ENCODE measurements around the gene SP140L. TPM values are rescaled to one million over a fixed set of nuclear protein-coding genes. Genes with fewer than 3 reads are reported as not detected.
"Not testable (repeated sequence)": the region's sequence is repeated elsewhere in the genome, so short reads cannot be mapped to it uniquely, and the experiment has no call there.

Gene SP140L
- total RNA-seq, 1 experiment from 2014 or later: 33.4 TPM

DNA sequence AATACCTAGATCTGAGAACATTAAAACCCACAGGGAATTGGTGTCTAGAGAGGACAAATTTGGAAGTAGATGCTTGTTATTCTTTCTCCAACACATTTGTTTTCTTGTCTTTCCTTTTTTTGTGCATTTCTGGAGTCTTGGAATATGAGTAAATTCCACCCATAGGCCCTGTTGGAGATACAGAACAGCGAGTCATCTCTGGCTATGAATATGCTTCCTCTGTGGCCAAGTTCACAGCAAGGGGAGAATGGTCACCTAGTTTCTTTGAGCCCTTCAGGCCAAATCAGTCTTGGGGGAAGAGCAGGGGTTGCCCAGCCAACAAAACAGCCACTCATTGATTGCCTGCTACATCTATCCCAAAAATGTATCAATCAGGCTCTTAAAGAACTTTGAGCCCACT, 31.3 kb downstream of the SP140L start:
- DNase-seq (ENCODE audit: extremely low read depth, low read depth): no peak

DNA sequence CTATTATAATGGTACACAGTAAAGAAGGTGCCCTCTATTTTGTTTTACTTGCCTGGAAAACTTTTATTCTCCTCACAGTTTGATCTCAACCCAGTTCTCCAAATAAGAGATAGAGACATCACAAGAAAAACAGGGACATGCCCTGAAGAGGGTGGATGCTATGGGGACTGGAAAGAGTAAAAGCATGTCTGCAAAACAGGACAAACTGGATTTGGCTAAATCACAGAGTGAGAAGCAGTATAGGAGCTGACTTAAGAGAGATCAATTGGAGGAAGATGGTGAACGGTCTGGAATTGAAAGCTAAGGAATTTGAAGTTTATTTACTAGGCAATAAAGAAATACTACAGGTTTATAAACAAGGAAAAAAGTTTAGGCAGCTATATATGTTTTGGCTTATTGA, 33.0 kb downstream of the SP140L start:
- no peak for DNase-seq (ENCODE audit: extremely low read depth, low read depth)

DNA sequence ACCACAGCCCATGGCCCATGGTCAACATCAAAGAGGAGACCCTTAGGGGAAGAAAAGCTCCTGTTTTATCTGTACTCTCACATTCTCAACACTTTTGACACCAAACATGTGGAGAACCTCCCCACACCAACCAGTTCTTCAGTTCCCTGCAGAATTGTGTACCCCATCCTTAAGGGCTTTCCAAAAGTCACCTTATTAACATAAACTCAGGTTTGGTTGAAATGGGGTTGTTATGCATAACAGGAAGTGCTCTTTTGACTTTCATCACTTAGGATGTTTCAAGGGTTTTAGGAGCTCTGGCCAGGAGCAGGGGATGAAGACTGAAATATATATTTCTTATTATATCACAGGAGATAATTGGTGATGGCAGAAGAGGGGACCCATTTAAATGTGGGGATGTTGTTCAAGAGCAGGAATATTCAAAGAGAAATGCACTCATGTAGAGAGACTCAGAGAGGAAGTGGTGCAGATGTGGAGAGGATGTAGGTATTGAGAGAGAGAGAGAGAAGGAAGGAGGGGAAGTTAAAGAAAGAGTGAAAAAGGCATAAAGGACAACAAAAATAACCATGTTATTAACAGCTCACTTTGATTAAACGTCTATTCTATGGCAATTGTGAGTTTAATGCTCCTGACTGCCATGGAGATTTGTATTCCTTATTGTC, 35.2 kb downstream of the SP140L start:
- DNase-seq (ENCODE audit: extremely low read depth, low read depth): no peak

DNA sequence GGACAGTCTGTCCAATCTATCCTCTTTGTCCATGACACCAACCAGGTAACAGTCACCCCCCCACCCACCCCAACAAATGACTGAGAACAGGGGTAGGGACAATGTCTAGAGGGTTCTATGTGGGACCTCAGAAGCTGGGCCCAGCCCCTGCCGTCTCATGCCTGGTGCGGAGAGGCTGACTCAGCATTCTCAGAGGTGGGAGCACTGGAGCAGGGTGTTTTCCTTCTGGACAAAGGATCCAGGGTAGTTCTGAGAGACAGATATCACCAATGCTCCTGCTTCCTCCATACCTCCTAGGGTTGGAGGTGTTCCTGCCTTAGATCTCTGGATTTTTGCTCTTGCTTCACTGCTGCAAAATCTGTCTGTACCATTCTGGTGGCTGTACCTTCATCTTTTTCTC, 55.1 kb downstream of the SP140L start:
- no peak for DNase-seq (ENCODE audit: extremely low read depth, low read depth)

DNA sequence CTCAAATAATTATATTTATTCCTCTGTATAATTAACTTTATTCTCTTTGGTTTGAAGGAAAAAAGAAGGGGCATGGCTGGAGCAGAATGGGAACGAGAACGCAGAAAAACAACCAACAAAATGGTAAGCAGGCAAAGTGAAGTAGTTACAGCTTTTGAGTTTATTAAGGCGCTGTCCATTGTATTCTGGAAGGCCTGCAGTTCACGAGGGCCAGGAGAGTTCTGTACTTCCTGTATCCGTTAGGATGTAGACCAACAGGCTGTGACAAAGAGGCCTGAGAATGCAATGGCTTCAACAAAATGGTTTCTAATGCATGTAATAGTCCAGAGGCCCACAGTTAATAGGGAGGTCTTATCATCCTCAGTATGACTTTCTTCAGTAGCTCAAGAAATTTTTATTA, 56.5 kb downstream of the SP140L start:
- no peak for DNase-seq (ENCODE audit: extremely low read depth, low read depth)

DNA sequence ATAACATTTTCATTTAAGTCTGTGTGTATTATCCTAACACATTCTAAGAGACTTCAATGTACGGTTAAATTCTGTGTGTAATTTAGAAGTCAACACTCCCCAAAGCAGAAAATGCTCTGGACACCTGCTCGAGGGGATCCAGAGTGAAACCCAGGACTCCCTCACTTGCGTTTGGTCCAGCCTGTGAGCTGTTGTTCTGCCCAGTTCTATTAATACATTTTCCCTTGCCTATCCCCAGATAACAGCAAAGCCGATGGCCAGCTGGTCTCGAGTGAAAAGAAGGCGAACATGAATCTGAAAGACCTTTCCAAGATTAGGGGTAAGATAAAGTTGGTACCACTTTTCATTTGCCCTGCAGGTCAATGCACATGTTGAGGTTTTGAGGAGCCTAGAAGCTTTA, 58.0 kb downstream of the SP140L start:
- no peak for DNase-seq (ENCODE audit: extremely low read depth, low read depth)

DNA sequence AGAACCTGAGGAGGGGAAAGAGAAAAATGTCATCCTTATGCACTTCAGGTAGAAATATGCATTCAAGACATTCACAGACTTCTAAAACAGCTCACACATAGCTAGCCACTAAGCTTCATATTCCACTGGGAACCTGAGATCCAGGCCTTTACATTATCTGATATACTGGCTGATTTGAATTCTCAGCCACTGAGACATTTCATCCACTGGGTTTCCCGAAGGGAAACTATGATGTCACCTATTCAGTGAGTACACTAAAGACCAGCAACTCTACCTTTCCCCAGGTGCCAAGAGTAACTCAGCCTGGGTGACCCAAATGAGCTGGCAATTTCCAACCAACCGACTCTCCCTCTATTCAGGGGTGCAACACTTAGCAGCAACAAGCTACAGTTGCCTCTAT, 67.3 kb downstream of the SP140L start:
- DNase-seq (ENCODE audit: extremely low read depth, low read depth): no peak

DNA sequence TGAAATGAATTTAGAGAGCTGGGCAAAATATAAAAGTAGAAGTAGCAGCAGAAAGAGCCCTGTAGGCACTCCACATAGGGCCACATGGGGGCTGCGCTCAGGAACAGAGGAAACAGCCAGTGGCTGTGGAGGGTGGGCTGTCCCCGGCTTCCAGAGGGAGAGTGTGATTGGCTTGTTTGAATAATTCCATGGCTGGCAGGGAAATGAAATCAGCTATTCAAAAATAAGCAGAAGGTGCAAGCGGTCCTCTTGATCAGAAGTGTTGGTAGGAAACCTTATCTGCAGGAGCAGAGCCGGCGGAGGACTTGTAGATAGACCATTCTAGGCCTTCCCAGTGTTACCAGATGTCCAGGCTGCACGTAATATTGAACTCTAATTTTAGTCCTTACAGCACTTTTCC, 71.7 kb downstream of the SP140L start:
- DNase-seq (ENCODE audit: extremely low read depth, low read depth): not testable (repeated sequence)

DNA sequence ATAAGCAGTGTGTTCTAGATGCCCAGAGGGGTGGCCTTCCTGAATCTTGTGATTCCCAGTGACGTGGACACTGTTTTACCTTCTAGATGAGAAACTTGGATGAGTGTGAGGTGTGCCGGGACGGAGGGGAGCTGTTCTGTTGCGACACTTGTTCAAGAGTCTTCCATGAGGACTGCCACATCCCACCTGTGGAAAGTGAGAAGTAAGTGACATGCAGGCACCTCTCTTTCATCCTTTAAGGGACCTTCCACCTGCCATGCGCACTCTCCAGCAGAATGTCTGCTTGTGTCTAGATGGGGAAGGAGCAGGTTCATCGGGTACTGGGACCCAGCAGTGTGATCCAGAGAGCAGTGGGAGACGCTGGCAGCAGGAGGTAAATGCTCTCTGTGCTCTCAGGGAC, 73.0 kb downstream of the SP140L start:
- no peak for DNase-seq (ENCODE audit: extremely low read depth, low read depth)

DNA sequence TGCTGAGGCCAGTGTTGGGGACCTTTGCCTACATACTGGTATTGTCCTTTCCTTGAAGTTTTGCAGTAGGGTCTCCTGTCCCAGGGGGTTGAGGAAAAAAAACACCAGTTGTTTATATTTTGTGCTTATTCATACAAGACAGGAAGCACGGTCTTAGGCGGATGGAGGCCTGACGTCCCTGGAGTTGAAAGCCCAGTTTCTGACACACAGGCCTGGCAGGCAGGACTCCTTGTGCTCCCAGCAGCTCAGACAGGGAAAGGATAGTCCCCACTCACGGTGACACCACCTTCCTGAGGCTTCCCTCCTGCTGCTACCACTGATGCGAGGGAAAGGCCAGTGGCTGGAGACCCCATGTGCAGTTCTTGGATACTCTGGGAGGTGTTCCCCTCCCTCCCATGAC, 73.5 kb downstream of the SP140L start:
- no peak for DNase-seq (ENCODE audit: extremely low read depth, low read depth)

DNA sequence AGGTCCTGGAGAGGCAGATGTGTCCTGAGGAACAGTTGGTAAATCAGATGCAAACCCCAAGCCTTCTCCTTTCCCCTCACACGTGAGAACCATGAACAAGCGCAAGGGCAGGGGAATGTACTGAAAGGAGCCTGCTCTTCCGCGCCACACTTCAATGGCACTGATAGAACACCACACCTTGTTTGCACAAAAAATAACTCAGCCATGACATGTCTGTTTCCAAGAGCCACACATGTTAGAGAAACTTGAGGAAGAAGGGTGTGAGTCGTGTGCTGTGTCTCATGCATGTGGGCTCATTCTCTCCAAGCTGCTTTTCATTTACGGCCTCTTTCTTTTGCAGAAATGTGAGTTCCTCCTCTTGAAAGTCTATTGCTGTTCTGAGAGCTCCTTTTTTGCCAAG, 74.0 kb downstream of the SP140L start:
- DNase-seq (ENCODE audit: extremely low read depth, low read depth): not testable (repeated sequence)

DNA sequence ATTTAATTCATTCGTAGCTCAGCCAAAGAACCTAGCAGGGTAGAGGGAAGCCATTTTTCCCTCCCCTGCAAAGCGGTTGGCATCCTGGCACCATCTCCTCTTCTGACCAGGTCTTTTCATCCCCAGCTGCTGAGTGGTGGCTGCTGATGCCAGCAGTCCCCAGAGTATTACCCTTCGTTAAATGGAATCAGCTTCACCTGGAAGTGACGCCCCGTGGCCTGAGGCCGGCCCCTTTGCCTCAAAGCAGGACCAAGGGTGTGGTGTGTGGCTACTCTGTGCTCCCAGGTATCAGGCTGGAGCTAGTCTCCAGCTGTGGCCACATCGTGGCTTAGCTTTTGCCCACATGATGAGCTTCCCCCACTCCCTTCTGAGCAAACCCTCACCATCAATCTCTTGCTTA, 76.8 kb downstream of the SP140L start:
- DNase-seq (ENCODE audit: extremely low read depth, low read depth): no peak

DNA sequence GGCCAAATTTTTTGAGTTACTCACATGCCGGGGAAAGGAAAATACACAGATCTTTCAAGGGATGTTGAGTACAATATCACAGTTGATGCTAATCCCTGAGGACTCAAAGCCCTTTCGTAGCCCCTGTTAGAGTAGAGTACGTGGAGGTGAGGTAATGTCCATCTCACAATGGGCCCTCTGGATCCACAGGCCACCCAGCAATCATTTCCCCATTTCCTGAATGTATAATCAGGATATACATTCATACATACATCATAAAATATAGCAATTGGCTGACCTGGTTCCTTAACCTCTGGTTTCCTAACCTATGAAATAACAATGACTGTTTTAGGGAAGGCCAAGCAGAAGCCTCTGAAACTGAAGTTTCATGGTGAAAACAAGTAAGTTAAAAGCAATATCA, 78.8 kb downstream of the SP140L start:
- no peak for DNase-seq (ENCODE audit: extremely low read depth, low read depth)

DNA sequence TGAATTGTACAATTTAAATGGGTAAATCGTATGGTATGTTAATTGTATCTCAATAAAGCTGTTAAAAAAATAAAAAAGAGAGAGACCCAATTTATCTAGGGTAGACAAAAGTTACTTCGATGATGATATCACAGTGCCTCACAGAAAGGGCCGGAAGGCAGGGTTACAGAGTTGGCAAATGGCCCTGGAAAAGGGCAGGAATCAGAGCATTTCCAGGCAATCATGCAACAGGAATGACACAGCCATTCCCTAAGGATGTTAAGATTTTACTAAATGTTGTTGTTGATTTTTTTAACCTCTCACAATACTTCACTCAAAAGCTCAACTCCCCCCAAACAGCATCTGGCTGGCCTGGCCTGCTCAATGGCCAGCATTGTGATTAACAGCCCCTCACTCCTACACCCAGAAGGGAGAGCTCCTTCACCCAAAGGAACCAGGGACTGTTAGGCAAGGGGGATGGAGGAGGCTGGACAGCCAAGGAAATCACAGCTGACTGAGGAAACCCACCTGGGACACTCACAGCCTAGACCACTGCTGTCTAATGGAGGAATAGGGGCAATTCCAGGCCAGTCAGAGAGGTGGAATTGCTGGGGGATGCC, 81.3 kb downstream of the SP140L start:
- no peak for DNase-seq (ENCODE audit: extremely low read depth, low read depth)

DNA sequence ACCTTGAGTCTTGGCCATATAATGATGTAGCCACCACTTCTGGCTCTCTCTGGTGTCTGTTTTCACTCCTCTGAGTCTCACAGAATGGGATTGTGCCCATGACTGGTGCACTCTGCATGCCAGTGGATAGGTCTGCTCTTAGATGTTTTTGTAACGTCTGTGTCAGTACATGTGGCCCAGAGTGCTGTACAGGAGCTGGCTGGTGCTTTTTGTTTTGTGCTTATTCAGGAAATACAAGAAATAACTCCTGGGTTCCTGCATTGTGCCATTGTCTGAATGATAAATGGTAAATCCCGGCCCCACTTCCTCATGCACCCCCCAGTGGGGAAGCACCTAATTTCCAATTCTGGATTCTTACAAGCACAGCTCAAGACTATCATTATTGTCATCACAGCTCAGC, 82.3 kb downstream of the SP140L start:
- not testable (repeated sequence) for DNase-seq (ENCODE audit: extremely low read depth, low read depth)

DNA sequence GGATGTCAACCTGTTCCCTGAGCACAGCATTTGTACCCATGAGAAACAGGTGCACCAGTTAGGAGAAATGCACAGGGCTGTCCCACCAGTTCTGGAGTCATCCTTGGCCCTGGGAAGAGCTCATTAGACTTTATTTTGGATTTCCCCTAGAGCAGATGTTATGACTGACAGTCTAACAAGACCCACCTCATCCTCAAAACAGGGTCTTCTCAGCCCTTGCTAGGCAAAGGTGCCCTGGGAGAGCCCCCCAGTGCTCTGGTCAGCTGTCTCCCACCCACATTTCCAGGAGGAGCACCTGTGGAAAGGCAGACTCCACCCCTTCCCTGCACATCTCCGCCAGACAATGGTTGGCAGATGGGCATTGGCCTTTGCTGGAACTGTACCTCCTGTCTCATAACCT, 83.3 kb downstream of the SP140L start:
- no peak for DNase-seq (ENCODE audit: extremely low read depth, low read depth)

DNA sequence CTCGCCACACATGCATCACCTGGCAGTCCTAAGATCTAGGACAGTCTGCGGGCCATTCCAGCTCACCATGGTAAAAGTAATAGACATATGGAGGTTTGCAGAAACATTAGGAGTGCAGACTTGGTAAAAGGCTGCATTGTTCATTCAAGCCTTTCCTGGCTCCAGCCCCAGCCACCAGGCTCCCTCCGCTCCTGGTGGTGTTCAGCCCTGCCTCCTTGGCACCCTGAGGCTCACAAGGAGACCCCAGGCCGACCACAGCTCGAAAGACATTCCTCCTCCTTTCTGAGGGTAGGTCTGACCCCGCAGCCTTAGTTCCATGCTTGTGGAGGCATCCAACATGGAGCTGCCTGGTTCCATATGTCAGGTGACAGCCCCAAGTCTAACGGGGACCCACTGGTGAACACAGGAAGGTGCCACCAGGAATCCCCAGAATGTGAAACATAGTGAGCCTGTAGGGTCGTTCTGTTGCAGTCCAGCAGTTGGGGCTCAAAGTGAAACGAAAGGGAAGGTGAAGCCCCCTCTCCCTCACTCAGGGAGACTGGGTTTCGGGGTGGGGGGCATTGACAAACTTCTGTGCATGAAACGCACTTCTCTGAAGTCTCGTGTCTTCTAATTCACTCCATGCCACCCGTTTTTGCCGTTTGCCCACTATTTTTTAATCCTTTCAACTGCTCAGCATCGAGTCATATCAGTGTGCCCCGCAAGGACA, 84.0 kb downstream of the SP140L start:
- no peak for DNase-seq (ENCODE audit: extremely low read depth, low read depth)

DNA sequence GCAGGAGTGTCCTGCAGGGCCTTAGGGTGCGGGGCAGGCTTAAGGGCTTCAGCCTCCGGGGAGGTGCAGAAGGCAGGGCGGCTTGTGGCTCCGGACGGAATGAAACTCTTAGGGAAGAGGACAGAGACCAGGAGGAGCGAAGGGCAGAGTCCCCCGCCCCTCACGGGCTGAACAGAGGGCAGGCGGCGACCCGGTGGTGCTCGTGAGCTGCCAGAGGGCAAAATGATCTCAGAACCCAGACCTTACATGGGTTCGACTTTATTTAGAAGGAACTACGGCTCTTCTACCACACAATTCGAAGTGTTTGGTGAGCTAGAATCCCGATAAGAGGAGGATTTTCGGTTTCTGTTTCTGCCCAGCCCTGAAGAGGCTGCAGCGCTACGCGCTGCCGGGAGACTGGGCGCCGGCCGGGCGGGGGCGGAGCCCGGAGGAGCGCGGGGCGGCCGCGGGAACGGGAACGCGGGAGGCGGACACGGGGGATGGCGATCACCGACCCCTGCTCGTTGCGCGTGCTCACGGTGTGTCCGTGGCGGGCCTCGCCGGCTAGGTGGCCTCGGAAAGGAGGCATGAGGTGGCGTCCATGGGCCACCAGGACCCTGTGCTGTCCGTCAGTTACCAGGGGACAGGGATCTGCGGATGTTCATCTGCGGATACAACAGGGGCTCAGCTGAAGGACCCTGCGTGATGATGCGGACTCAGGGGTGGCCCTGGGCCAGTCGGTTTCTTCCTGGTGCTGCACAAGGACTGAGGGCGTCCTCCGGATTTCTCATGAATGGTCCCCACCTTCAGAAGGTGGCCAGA, 84.8 kb downstream of the SP140L start:
- DNase-seq (ENCODE audit: extremely low read depth, low read depth): no peak

DNA sequence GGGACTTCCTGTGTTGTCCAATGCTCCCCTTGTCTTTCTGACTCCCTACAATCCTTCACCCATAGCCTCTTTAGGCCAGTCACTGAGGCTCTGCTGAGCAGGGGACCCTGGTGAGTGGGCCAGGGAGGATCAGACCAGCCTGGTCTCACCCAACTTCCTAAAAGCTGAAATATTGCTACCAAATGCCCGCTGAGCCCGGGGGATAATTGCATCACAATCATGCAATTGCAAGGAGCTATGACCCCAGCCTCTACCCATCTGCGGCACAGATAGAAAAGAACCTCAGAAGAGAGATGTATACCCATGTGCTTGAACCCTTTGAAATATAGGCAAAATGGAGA, 85.3 kb downstream of the SP140L start:
- DNase-seq (ENCODE audit: extremely low read depth, low read depth): no peak

DNA sequence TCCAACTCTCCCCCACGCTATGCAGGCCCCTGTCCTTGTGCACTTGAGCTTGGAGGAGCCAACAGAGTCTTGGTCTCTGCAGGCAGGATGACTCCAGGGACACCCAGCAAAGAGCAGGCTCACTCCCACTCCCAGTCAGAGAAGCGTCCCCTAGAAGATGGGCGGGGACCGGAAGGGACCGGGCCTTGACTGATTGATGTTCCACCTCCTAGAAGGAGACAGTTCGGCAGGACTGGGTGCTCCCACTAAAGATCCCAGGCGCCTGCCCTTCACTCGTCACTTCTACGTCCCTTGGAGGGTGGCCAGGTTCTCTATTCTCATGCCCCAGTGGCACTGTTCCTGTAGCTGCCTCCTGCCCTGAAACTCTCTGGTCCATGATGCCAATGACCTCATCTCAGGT, 85.9 kb downstream of the SP140L start:
- no peak for DNase-seq (ENCODE audit: extremely low read depth, low read depth)

DNA sequence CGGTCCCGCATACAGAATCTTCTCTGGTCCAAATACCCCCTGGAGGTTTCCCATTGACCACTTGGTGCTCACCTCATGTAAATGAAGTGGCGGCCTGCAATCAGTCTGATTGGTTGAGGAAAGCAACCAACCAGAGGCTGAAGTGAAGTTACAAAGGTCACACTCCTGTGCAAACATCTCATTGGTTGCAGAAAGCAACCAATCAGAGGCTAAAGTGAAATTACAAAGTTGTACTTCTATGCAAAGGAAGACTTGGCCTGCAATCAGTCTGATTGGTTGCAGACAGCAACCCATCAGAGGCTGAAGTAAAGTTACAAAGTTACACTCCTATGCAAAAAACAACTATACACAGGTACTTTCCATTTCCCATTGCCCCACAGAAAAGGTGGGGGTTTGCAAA, 86.5 kb downstream of the SP140L start:
- no peak for DNase-seq (ENCODE audit: extremely low read depth, low read depth)

DNA sequence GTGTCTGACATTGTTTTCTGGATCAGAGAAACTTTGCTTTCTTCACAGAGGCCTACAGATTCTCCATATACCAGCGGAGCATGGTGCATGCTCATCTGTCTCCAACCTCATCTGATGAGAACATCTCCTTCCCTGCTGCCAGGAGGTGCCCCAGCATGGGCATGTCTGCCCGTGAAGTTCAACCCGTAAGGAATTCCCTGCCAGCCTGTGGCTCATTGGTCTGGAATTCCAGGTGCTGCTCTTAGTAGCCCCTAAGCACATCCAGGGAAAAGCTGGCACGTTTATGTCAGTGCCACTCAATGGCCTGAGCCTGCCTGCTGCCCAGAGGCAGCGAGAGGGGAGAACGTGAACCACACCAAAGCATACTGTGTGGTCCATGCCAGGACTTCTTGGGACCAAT, 87.3 kb downstream of the SP140L start:
- DNase-seq (ENCODE audit: extremely low read depth, low read depth): no peak

All from NCI-H460 (cell line).